AG09319 (cell line): ENCODE results near the gene IL1RAPL1.

Experiments
- DNase-seq: peaks from one replicate; pipeline ENCODE4 v3.0.0-alpha.2; 2010; ENCODE audit warnings: low read depth; ENCODE audit errors: extremely low read depth
- CTCF ChIP-seq: IDR thresholded peaks from 2 replicates; pipeline ENCODE4 v1.5.1; 2011; ENCODE audit warnings: low read depth, mild to moderate bottlenecking, inconsistent platforms, low read length, moderate library complexity

Gene IL1RAPL1

GRCh38 chrX:28591542-28591941 lies 4.3 kb downstream of the IL1RAPL1 start:
- TF ChIP-seq CTCF: no peak
- no peak for DNase-seq

GRCh38 chrX:28595346-28595745 lies 8.1 kb downstream of the IL1RAPL1 start:
- TF ChIP-seq CTCF: no peak
- no peak for DNase-seq

GRCh38 chrX:28599957-28600356 lies 12.7 kb downstream of the IL1RAPL1 start:
- TF ChIP-seq CTCF: no peak
- no peak for DNase-seq

GRCh38 chrX:28609003-28609402 lies 21.8 kb downstream of the IL1RAPL1 start:
- no peak for DNase-seq
- no peak for TF ChIP-seq CTCF

GRCh38 chrX:28609917-28610613 lies 22.8 kb downstream of the IL1RAPL1 start:
- TF ChIP-seq CTCF: no peak
- no peak for DNase-seq

- TF ChIP-seq CTCF: no peak
- DNase-seq: no peak
These were observed 23.5 kb downstream of the IL1RAPL1 start for GRCh38 chrX:28610746-28611145.

GRCh38 chrX:28613558-28613957 lies 26.3 kb downstream of the IL1RAPL1 start:
- DNase-seq: no peak

More at GRCh38 chrX:28613558-28613957, 26.3 kb downstream of the IL1RAPL1 start:
- no peak for TF ChIP-seq CTCF
